RWPE2 (cell line): ENCODE data around the gene FUT7.

Source experiments
- ATAC-seq: fragments of 200-7000 bp; cut with Tn5 transposase; 3 replicates; pipeline ENCODE4 v1.9.1; 2021; ENCODE audit warnings: low read depth
- DNase-seq: peaks from one replicate; pipeline ENCODE4 v3.0.0-alpha.2; 2020; ENCODE audit warnings: low spot score
- H3K27ac ChIP-seq: fragments of 450-650 bp; 2 replicates; pipeline ENCODE4 v1.5.1; 2017; ENCODE audit warnings: mild to moderate bottlenecking; ENCODE audit not compliant: poor library complexity, severe bottlenecking
- H3K27me3 ChIP-seq: fragments of 250-450 bp; sonication (Bioruptor Pico); 2 replicates; pipeline ENCODE4 v1.5.1; 2021; ENCODE audit warnings: mild to moderate bottlenecking, moderate library complexity; ENCODE audit not compliant: insufficient read depth, poor library complexity, severe bottlenecking
- H3K36me3 ChIP-seq: fragments of 250-450 bp; sonication (Bioruptor Pico); 2 replicates; pipeline ENCODE4 v1.5.1; 2020; ENCODE audit warnings: low read depth, mild to moderate bottlenecking, moderate library complexity
- H3K4me1 ChIP-seq: fragments of 250-450 bp; sonication (Bioruptor Pico); 2 replicates; pipeline ENCODE4 v1.5.1; 2021; ENCODE audit warnings: mild to moderate bottlenecking, moderate library complexity; ENCODE audit not compliant: insufficient read depth, poor library complexity, severe bottlenecking
- H3K4me3 ChIP-seq: fragments of 250-450 bp; sonication (Bioruptor Pico); 2 replicates; pipeline ENCODE4 v1.5.1; 2021; ENCODE audit warnings: mild to moderate bottlenecking, moderate library complexity; ENCODE audit not compliant: severe bottlenecking
- H3K9me3 ChIP-seq: fragments of 250-450 bp; sonication (Bioruptor Pico); 2 replicates; pipeline ENCODE4 v1.5.1; 2021; ENCODE audit warnings: mild to moderate bottlenecking, moderate library complexity; ENCODE audit not compliant: severe bottlenecking
- TF ChIP-seq, protein P1 (sequence below): fragments of 450-650 bp; IDR thresholded peaks from one replicate; pipeline ENCODE4 v1.5.1; 2017; ENCODE audit warnings: mild to moderate bottlenecking, moderate library complexity; ENCODE audit not compliant: poor library complexity, severe bottlenecking

Gene FUT7

GRCh38 chr9:137077758-137078693 lies 46.1 kb upstream of the FUT7 start:
- no peaks in the 10 kb centered on the region for H3K9me3 ChIP-seq
- H3K36me3 ChIP-seq = peaks cover 12% of the 10 kb centered on the region; the same call in 1 of the 2 replicates
- peak overlapping the region; percentile 61 for H3K4me3 ChIP-seq
- H3K27me3 ChIP-seq = no peaks in the 10 kb centered on the region
- DNase-seq (peak; percentile 65), ATAC-seq (peak; percentile 22; the same call in 2 of the 3 replicates)
- H3K27ac ChIP-seq = peak overlapping the region; percentile 39
- peaks cover under 1% of the 10 kb centered on the region for H3K4me1 ChIP-seq
- TF ChIP-seq, protein P1, sequence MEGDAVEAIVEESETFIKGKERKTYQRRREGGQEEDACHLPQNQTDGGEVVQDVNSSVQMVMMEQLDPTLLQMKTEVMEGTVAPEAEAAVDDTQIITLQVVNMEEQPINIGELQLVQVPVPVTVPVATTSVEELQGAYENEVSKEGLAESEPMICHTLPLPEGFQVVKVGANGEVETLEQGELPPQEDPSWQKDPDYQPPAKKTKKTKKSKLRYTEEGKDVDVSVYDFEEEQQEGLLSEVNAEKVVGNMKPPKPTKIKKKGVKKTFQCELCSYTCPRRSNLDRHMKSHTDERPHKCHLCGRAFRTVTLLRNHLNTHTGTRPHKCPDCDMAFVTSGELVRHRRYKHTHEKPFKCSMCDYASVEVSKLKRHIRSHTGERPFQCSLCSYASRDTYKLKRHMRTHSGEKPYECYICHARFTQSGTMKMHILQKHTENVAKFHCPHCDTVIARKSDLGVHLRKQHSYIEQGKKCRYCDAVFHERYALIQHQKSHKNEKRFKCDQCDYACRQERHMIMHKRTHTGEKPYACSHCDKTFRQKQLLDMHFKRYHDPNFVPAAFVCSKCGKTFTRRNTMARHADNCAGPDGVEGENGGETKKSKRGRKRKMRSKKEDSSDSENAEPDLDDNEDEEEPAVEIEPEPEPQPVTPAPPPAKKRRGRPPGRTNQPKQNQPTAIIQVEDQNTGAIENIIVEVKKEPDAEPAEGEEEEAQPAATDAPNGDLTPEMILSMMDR = no peak

- Histone ChIP-seq H3K27me3 (no peaks in the 10 kb centered on the region), H3K4me1 (no peaks in the 10 kb centered on the region), H3K27ac (peak within 1 kb of the TSS; percentile 39), H3K9me3 (no peaks in the 10 kb centered on the region), H3K36me3 (peaks cover 12% of the 10 kb centered on the region; the same call in 1 of the 2 replicates), H3K4me3 (peak within 1 kb of the TSS; percentile 61)
- TF ChIP-seq, protein P1 = no peak
- DNase-seq (peak; percentile 75), ATAC-seq (peak; percentile 63)
Measured at GRCh38 chr9:137077010-137077747, 45.3 kb upstream of the FUT7 start, which contains the start of gene UAP1L1. UAP1L1 (plus strand) TSS chr9:137077517; CDS start chr9:137077533, 16 bp downstream.

DNA sequence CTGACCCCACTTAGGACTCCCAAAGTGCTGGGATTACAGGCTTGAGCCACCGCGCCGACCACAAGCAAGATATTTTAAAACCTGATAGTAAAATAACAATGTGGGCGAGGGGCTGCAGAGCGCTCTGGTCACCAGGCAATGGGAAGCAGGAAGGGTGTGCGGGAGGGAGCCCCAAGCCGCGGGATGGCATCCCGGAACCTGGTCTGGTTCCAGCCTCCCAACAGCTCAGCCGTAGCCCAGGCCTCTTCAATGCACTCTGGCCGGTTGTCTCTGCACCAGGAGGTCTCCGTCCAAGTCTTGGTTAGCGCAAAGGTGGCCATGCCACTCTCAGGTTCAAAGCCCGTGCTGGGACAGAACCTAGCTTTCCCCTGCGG lies 44.7 kb upstream of the FUT7 start:
- ATAC-seq = no peak

DNA sequence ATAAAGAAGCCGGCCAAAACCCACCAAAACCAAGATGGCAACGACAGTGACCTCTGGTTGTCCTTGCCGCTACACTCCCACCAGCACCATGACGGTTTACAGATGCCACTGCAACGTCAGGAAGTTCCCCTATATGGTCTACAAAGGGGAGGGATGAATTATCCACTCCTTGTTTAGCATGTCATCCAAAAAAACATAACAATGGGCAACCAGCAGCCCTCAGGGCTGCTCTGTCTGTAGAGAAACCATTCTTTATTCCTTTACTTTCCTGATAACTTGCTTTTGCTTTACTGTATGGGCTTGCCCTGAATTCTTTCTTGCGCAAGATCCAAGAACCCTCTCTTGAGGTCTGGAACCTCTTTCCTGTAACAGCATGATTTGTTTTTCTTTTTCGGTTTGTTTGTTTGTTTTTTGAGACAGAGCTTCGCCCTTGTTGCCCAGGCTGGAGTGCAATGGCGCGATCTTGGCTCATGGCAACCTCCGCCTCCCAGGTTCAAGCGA lies 43.4 kb upstream of the FUT7 start:
- Histone ChIP-seq H3K4me1 (no peaks in the 10 kb centered on the region), H3K36me3 (peaks cover 12% of the 10 kb centered on the region; the same call in 1 of the 2 replicates), H3K27ac (no peak overlapping the region), H3K4me3 (no peak overlapping the region), H3K27me3 (no peaks in the 10 kb centered on the region), H3K9me3 (no peaks in the 10 kb centered on the region)
- ATAC-seq (no peak), DNase-seq (no peak)
- TF ChIP-seq, protein P1 = no peak

More for the DNA sequence above, 44.7 kb upstream of the FUT7 start:
- no peak overlapping the region for H3K27ac ChIP-seq
- H3K27me3 ChIP-seq = no peaks in the 10 kb centered on the region
- TF ChIP-seq, protein P1 = no peak
- DNase-seq = no peak
- no peak overlapping the region for H3K4me3 ChIP-seq
- no peaks in the 10 kb centered on the region for H3K9me3 ChIP-seq
- H3K4me1 ChIP-seq = no peaks in the 10 kb centered on the region
- H3K36me3 ChIP-seq = peaks cover 12% of the 10 kb centered on the region; the same call in 1 of the 2 replicates
